Suppressor macrophage treated with lipopolysaccharide for 4 hours (primary cell): ENCODE data around the gene DNAJC17.

Source experiments
- DNase-seq: peaks from one replicate; pipeline ENCODE4 v3.0.0-alpha.2; 2020

Gene DNAJC17

DNA sequence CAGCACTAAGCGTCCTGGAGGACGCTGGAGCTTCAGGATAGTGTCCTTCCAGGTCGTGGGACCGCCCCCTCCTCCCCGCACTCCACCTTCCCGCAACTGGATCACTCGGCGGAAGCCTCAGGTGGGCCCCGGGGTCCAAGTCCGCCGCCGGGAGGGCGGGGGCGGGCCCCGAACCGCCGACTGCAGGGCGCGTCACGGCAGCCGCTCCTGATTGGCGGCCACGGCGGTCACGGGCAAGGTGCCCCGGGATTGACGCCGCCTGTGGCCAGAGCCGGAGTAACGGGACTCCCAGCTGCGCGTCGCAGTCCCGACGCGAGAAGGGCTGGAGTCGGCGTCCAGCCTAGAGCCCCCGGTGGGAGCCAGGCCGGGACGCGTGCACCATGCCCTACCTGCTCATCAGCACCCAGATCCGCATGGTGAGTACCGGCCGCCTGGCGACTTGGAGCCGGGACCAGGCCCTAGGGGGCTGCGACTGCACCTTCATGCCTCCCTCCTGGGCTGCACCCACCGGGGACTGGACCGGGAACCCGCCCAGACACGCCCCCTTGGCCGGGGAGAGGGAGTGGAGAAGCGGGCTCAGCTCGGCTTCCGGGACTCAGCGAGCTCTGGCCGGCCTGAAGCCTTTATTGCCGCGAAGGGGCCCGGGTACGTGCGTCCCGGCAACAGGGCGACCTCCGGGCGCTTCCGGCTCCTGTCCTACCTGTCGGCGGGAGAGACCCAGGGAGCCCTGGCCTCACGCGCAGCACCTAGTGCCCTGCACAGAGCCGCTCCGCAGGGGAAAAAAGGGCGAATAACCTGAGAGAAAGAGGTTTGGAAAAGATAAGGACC lies 43.3 kb downstream of the DNAJC17 start, which contains the start of gene GCHFR:
TSS of gene GCHFR (plus strand) at position 268 of the 828 bp plus-strand sequence. CDS start at position 381, 113 bp downstream.
- DNase-seq: peak; percentile 68

DNA sequence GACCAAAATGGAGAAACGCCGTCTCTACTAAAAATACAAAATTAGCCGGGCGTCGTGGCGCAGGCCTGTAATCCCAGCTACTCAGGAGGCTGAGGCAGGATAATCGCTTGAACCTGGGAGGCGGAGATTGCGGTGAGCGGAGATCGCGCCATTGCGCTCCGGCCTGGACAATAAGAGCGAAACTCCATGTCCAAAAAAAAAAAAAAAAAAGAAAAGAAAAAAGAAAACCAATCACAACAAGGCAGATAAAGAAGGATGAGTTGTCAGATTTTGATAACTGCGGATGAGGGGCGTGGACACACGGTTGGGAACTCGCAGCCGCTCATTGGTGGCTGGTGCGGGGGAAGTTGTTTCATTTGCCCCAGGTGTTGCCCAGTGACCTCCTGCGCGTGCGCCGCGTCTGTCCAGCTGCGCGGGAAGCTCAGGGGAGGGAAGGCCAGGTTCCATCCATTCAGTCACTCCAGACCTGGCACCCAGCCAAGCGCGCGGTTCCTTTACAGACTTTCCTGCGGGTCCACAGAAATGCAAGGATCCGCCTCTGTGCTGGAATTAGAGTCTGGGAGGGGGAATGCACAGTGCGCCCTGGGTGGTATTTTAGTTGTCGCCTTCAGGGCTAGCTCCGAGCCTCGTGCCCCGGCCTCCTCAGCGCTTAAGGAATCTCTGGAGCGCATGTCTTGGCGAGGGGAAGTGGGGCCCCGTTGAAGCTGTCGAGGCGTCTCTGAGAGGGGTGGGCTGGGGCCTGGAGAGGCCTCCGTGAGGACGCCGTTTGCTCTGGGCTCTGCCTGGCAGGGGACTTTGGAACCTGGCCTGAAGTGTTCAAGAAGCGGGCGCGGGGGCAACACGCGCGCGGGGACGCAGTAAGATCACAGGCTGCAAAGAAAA lies 44.1 kb downstream of the DNAJC17 start:
- peak; percentile 27 for DNase-seq

DNA sequence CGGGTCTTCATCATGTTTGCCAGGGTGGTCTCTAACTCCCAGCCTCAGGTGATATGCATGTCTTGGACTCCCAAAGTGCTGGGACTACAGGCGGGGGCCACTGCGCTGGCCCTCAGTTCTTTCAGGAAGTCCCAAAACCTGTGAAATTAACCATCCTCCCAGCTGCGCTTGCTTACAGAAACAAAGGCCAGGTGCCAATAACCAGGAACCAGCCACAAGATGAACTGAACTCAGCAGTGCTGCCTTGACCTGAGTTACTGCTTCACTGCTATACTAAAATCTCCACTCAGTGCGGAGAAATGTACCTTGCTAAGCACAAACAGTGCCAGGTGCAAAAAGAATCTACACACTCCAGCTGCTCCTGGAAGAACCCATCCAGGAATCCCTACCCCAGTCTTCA lies 47.3 kb downstream of the DNAJC17 start:
- DNase-seq: no peak

DNA sequence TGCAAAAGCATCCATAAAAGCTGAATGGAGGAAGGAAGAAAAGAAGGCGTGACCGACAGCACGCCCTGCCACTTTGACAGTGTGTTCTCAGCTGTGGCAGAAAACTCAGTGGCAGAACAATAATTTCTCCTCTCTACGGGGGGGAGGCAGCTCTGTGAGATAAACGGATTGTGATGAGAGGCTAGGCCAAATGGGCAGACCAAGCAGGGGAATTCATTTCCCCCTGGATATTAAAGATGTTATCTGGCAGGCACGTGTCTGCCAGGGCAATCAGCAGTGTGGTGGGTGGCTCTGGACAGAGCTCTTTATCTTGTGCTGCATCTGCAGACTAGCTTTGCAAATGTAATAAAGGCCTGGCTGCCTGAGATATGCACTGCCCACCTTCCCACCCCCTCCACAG lies 50.3 kb downstream of the DNAJC17 start:
- no peak for DNase-seq

DNA sequence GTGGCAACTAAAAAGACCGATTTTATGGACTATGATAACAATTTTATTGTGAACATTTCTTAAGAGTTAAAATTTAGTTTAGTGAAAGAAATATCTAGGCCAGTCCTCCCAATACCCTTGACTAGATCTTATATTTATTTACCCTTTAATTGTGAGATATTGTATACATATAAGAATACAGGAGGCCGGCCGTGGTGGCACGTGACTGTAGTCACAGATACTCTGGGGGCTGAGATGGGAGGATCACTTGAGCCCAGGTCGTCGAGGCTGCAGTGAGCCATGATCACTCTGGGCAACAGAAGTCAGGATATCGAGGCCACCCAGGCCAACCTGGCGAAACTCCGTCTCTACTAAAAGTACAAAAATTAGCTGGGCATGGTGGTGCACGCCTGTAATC lies 51.5 kb downstream of the DNAJC17 start:
- no peak for DNase-seq

DNA sequence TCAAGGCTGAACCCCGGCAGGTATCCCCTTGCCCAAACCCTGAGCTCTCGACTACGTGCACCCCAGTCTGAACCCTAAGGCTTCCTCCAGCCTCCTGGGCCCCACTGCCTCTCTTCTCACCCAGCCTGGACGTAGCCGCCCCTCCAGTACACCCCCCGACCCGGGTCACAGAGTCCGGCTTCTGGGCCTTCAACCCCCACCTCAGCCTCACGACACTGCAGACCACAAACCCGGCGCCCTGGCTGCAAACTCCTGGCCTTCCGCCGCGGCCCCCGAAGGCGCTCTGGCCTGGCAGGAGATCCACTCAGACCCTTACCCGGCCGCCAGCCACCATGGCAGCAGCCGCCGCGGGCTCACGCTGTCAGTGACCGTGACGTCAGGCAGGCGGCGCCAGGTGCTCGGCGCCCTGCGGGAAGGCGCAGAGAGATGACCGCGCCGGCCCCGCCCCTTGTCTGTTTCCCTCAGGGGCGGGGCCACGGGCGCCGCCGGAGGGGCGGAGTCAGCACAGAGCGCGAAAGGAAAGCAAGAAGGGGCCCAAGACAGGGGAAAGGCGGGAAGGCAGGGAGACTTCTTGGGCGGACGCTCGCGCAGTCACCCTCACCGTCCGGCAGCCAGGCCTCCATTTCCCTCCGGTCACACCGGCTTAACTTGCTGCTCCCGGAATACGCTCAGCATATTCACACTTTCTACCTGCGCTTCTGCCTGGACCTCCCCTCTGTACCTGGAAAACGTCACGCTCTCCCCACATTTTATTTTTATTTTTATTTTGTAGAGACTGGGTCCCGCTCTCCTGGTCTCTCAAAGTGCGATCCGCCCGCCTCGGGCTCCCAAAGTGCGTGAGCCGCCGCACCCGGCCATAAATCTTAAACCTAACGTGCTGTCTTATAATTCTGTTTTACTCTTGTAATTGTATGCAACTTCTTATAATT lies 52.1 kb downstream of the DNAJC17 start, which contains the start of gene RMDN3:
TSS of gene RMDN3 (minus strand) at position 372 of the 929 bp plus-strand sequence. CDS start 471 bp downstream, outside the sequence.
- DNase-seq: peak; percentile 98

DNA sequence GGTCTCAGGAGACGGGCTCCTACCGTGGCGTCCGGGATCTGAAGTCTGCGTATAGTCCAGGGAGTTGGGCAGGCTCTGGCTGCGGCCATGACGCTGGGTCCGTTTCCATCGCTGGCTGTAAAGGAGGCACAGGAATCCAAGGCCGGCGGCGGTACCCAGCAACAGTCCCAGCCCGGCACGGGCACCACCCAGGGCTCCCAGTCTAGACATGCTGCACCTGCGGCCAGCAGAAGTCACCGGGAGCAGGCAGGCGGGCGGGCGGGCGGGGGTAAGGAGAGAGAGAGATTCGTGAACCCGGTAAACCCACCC lies 52.7 kb downstream of the DNAJC17 start:
- DNase-seq: peak; percentile 16

DNA sequence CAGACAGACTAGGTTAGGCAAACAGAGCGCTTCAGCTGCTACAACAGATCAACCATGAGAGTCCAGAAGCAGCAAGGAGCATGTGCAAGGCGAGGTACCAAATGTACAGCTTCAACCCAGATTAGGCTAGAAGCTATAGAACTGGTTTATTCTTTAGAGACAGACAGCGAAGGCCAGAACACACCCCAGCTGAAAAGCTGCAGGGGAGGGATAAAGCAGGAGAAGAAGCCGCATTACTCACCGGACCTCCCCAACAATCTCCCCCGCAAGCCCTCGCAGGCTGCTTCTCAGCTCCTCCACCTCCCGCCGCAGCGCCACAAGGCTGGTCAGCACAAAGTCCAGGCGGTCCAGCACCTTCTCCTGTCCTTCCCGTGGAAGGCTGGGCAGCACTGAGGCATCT lies 55.5 kb downstream of the DNAJC17 start:
- no peak for DNase-seq

DNA sequence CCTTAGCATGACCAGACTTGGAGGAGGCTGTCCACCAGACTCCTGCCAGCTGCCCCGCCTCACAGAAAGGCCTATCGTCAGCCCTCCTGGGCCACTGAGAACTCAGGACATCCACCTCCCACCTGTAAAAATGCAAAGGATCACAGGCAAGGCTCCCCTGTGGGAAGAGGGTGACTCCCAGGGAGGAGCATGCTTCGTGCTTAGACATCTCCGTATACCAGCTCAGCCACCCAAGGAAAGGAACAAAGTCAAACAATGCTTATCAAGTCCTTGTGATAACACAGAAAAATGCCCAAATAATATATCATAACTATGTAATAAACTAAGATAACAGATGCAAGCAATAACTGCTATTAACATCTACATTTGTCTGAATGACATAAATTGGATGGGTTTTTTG lies 56.4 kb downstream of the DNAJC17 start:
- no peak for DNase-seq

DNA sequence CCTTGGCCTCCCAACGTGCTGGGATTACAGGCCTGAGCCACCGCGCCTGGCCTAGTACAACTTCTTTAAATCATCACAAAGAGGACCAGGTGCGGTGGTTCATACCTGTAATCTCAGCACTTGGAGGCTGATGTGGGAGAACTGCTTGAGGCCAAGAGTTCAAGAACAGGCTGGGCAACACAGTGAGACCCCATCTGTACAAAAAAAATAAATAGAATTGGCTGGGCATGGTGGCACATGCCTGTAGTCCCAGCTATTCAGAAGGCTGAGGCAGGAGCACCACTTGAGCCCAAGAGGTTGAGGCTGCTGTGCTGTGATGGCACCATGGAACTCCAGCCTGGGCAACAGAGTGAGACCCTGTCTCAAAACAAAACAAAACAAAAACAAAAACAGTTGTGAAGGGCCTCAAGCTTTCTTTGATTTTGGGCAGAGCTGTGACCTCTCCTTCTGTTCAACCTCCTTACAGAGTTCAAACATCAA lies 58.1 kb downstream of the DNAJC17 start:
- DNase-seq: no peak

DNA sequence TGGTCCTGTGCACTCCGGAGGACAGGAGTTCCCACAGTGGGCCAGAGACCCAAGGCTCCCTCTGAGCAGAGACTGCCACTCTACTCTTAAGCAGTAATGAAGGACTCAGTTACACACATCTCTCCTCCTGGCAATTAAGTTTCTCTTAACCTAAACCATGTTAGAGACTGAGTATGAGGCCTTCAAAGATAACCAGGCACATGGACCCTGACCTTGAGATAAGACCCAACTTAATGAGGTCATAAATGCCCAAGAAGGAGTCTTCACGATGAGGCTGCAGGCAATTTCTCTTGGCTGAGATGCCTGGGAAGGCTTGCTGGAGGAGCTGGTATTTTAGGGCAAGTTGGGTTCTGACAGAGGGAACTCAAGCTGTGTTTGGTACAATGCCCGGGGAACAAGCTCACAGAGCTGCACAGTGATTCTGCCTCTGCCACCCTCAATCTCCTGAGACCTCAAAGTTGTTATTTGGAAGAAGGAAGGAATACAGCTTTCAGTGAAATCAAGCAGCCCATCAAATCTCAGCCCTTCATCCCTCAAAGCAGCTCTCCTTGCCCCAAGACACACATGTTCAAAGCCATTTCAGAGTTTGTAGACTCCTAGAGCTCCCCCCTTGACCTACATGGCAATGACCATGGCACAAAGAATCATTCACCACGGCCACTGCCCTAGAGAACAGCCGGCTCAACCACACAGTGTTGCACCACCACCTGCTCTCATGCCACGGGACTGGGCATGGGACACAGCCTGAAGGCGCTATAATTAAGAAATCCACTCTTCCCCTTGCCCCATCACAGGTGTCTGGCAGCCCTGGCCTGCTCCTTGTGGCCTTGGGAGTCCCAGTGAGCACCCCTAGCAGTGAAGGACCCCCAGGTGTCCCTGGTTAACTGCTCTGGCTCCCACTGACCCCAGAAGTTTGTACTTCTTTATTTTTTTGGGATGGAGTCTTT lies 59.3 kb downstream of the DNAJC17 start:
- DNase-seq: peak; percentile 43

DNA sequence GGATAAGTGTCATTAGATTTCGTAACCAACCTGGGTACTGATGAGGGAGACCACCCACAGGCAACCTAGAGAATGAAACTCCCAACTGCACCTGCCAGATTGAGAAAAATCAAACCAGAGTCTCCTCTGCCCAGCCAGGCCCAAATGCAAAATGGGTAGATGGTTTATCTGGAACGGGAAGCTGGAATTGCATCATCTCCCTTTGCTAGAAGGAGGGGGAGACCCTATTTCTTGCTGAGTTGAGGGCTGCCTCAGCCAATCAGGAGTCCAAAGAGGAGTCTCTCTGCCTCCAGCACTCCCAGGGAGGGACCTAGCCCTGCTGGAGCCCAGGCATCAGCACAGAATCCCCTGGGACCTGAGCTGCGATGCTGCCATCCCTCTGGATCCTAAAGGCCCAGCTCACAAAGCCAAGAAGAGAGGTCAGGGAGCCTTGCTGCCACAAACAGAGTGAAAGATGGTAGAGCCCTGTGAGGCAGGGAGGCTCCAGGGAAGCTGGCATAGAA lies 60.3 kb downstream of the DNAJC17 start:
- DNase-seq: peak; percentile 53

DNA sequence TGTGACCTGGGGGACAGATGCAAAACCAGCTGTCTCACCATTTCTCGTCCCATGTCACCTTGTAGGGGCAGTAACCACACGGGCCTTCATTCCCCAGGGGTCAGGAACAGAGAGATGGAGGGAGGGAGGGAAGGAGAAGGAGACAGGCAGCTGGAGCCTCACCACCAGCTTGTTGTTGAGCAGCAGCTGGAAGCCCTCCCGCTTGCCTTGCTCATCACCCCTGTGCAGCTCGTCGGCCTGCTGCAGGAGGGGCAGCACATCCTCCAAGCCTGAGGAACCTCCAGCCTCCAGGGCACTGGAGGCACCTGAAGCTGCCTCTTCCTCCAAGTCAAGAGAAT lies 62.5 kb downstream of the DNAJC17 start:
- DNase-seq: no peak

DNA sequence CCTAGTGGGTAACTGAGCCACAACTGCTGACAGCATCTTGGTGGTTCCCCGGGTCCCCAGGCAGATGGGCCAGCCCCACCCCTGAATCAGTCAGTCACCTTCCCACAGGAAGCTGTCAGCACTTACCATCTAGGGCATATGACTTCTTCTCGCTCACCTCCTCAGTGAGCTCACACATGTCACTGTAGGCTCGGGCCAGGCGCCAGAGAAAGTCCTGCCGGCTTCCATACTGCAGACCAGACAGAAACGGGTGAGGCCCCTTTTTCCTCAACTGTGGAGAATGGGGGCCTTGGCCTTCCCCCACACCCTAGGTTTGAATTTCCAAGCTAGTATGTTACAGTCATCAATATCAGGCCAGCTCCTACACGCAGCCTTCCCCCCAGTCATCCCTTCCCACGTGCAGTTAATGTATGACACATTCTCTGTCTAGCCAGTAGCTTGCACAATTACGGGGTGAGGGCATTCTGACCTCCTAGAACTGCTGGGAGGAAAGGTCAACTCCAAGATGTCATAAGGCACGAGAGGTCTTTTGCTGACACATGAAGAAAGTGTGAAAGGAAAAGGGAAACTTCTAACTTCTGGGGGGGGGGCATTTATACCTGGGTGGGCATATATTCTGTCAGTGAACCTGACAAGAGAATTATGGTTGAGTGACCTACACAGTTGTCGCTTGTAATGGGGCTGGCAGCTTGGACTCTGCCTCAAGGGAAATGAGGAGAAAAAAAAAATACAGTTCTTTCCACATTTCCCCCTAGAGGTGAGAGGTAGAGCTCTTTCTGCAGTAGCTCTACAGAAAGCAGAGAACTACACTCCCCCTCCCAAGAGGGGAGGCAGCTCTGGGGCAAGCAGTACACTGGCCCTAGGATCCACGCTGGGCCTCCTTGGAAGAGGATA lies 63.1 kb downstream of the DNAJC17 start:
- DNase-seq: peak; percentile 96

DNA sequence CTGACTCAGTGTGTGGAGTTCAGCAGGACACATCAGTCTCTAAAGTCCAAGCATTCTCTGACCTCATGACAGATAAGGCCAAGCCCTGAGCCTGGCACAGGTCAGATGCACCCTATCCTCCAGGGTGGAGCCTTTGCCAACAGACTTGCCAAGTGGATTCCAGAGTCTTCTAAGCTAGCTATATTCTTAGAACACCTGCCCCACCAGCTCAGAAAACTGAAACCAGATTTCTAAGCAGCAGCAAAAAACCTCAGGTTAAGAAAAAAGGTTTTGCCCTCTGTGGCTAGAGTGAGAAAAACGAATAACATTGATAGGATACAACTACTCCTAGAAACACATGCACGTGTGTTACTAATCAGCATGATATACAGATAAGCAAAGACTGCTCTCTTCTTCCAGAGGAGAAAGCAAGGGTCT lies 63.8 kb downstream of the DNAJC17 start:
- DNase-seq: no peak

DNA sequence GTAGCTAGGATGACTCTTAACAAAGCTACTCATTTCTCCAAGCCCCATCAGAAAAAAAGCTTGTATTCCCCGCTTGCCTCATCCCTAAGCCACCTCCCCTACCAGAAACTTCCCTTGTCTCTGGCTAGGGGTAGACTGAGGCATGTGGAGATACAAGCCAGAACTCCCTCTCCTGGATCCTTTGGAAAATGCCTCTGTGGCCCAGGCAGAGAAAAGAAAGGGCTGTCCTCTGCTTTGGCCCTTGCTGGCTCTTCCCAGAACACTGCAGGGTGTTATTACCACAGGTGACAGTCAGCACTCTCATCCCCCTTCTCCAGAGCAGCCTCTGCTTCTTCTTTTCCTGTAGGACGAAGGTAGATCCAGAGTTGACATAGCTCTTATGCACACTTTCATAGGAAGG lies 67.4 kb downstream of the DNAJC17 start:
- no peak for DNase-seq

DNA sequence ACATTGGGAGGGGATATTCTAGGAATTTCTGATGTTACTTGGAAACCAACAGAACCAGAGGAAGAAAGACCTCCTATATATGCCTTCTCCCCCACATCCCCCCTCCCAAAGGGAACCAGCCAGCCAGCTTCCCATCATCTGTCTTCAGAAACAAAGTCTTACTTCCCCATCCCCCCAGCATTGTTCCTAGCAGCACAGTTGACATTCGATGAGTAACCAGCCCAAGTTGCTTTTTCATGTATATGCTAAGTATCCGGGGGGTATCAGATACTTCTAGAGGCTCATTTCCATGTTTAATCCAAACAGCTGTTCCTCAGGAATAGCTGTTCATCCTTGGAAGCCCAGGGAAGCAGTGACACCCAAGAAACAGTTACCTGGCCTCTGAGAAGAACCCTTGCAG lies 68.2 kb downstream of the DNAJC17 start:
- no peak for DNase-seq

DNA sequence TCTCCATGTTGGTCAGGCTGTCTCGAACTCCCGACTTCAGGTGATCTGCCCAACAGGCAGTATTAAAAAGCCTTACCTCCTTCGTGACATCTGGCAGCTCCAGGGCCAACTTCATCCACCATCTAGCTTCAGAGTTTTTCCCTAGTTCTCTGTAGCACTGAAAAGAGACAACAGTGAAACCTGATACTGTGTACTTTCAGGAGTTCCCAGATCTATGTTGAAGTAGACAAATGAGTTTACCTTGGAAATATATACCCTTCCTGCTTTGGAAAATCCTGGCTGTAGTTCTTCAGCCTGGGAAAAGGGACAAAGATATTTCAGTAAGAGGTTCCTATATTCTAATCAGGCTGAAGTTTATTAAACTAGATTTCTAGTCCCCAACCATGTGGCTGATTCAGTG lies 70.2 kb downstream of the DNAJC17 start:
- DNase-seq: no peak

DNA sequence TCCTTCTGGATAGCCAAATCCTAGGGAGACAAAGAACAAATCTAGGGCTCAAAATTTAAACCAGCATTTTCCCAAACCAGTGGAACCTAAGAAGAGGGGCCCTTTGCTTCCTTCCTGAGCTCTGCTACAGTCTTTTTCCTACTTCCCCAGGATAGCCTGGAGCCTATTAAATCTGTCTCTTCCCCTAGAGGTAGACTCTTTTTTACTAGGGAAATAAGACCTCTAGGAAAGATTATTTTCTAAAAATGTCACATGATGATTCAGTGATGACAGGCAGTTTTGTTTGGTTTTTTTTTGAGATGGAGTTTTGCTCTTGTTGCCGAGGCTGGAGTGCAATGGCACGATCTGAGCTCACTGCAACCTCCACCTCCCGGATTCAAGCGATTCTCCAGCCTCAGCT lies 70.7 kb downstream of the DNAJC17 start:
- no peak for DNase-seq

DNA sequence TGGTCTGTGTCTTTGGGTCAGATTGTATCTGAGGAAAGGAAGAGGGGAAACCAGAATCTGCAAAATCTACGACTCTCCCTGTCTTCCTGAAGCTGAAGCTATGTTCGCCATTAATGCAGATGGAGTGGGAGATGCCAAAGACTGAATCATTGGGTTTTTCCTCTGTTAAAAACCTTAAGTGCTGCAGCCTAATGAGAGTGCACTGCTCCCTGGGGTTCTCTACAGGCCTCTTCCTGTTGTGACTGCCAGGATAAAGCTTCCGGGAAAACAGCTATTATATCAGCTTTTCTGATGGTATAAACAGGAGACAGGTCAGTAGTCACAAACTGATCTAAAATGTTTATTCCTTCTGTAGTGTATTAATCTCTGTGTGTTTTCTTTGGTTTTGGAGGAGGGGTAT lies 76.2 kb downstream of the DNAJC17 start:
- DNase-seq: no peak
